GM12875 (cell line): ENCODE results near the gene ERO1B.

Source experiments
- H3K4me3 ChIP-seq: one replicate; pipeline ENCODE4 v1.5.1; 2011; ENCODE audit warnings: low read depth, low read length, control low read depth
- CTCF ChIP-seq: IDR thresholded peaks from 2 replicates; pipeline ENCODE4 v1.5.1; 2011; ENCODE audit warnings: low read depth, mild to moderate bottlenecking, control low read depth, inconsistent platforms, low read length, moderate library complexity, borderline replicate concordance; ENCODE audit not compliant: insufficient read depth

Gene ERO1B

DNA sequence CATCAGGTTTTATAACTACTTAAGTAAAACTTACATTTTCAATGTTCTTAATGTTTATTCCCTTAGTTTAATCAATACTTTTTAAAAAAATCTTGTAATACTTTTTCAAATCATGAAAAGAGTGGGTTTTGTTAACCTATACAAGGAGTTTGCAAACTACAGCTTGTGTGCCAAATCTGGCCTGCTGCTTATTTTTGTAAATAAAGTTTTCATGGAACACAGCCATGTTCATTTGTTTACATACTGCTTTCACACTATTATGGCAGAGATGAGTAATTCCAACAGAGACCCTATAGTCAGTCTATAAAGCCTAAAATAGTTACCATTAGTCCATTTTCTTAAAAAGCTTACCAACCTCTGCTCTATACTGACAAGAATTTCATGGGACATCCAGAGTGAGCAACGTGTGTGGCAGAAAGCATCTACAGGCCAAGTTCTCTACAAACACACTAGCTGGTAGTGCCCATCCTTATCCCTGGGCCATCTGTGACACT is 42.6 kb downstream of the ERO1B start:
- TF ChIP-seq CTCF: no peak
- no peak overlapping the region for H3K4me3 ChIP-seq

- no peak for TF ChIP-seq CTCF
- no peak overlapping the region for H3K4me3 ChIP-seq
These were observed 46.6 kb downstream of the ERO1B start for GRCh38 chr1:236235116-236235515.

GRCh38 chr1:236228411-236228810 is 53.3 kb downstream of the ERO1B start:
- no peak overlapping the region for H3K4me3 ChIP-seq
- TF ChIP-seq CTCF: no peak

DNA sequence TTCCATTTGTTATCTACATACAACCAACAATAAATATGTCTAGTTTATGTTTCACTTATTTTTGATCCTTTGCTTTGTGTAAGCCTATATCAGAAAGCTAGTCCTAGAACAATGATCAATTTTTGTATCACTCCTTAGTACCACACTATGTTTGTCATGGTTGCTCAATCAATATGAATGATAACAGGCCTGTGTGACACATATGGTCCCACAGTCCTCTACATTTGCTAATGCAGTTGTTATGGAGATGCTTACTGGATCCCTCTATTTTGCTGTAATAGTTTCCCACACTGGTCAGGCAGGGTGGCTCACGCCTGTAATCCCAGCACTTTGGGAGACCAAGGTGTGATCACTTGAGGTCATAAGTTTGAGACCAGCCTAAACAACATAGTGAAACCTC is 59.1 kb downstream of the ERO1B start:
- TF ChIP-seq CTCF: no peak

GRCh38 chr1:236220473-236220872 is 61.3 kb downstream of the ERO1B start:
- no peak overlapping the region for H3K4me3 ChIP-seq
- no peak for TF ChIP-seq CTCF

More for the DNA sequence above, 59.1 kb downstream of the ERO1B start:
- no peak overlapping the region for H3K4me3 ChIP-seq

GRCh38 chr1:236214761-236215160 is 67.0 kb downstream of the ERO1B start:
- TF ChIP-seq CTCF: no peak
- H3K4me3 ChIP-seq: no peak overlapping the region

- no peak overlapping the region for H3K4me3 ChIP-seq
These were observed 68.2 kb downstream of the ERO1B start for GRCh38 chr1:236213534-236213933.

More at GRCh38 chr1:236213534-236213933, 68.2 kb downstream of the ERO1B start:
- no peak for TF ChIP-seq CTCF
